Stimulated activated CD8-positive, alpha-beta memory T cell treated with anti-CD3 and anti-CD28 coated beads, Interleukin-12 subunit alpha, Interleukin-12 subunit beta, amount 100 ng/mL, for 1 hour (primary cell): ENCODE measurements around the gene NELFB.

Experiments used
- DNase-seq: peaks from one replicate; pipeline ENCODE4 v3.0.0-alpha.2; 2020; ENCODE audit warnings: low read depth

NELFB gene

GRCh38 chr9:137281345-137282116 lies 26.4 kb downstream of the NELFB start:
- DNase-seq, result no peak

GRCh38 chr9:137286975-137287383 lies 31.9 kb downstream of the NELFB start:
- no peak for DNase-seq

- no peak for DNase-seq
These were observed 38.0 kb downstream of the NELFB start for GRCh38 chr9:137293094-137293481.

- DNase-seq, result no peak
These were observed 38.5 kb downstream of the NELFB start for GRCh38 chr9:137293482-137294090.

- no peak for DNase-seq
These were observed 39.1 kb downstream of the NELFB start for GRCh38 chr9:137294091-137294680.

- no peak for DNase-seq
These were observed 39.6 kb downstream of the NELFB start for GRCh38 chr9:137294681-137295237.

GRCh38 chr9:137295238-137295811 lies 40.2 kb downstream of the NELFB start:
- no peak for DNase-seq

GRCh38 chr9:137295849-137296669 lies 40.9 kb downstream of the NELFB start:
- DNase-seq, result no peak

- no peak for DNase-seq
These were observed 41.8 kb downstream of the NELFB start for GRCh38 chr9:137296670-137297664.

- no peak for DNase-seq
These were observed 42.8 kb downstream of the NELFB start for GRCh38 chr9:137297966-137298365.

- DNase-seq, result no peak
These were observed 43.5 kb downstream of the NELFB start for GRCh38 chr9:137298401-137299202.

GRCh38 chr9:137299203-137299565 lies 44.1 kb downstream of the NELFB start:
- no peak for DNase-seq

GRCh38 chr9:137299938-137300337 lies 44.8 kb downstream of the NELFB start:
- DNase-seq, result no peak

- no peak for DNase-seq
These were observed 45.5 kb downstream of the NELFB start for GRCh38 chr9:137300567-137301080.

- DNase-seq, result no peak
These were observed 46.2 kb downstream of the NELFB start for GRCh38 chr9:137301081-137301947.

GRCh38 chr9:137302118-137302448 lies 47.0 kb downstream of the NELFB start, which contains the start of gene NRARP:
Gene NRARP, minus strand, starts transcription at chr9:137302271. Its CDS starts 343 bp downstream, at chr9:137301928.
- DNase-seq, result peak; percentile 82

GRCh38 chr9:137302449-137303150 lies 47.5 kb downstream of the NELFB start:
- no peak for DNase-seq
